B cell (primary cell): Measurements from ENCODE around the gene RNF183. TPM values are rescaled to one million over a fixed set of nuclear protein-coding genes. Genes with fewer than 3 reads are reported as not detected.

Experiments
- ATAC-seq: fragments of 200-7000 bp; cut with Tn5 transposase; one replicate; pipeline ENCODE4 v1.10.0; 2021; ENCODE audit warnings: low read depth, mild to moderate bottlenecking, moderate number of reproducible peaks, moderate library complexity
- CTCF ChIA-PET: fragments of 350-600 bp; sonication (Branson Sonifier 250); formaldehyde crosslinking; loops from one replicate; lab custom pipeline; 2021; ENCODE audit warnings: antibody characterized with exemption, inconsistent platforms; lab: Charles Lee
- POLR2A ChIA-PET: fragments of 350-600 bp; sonication (Branson Sonifier 250); formaldehyde crosslinking; loops from one replicate; lab custom pipeline; 2021; ENCODE audit warnings: antibody characterized with exemption; lab: Charles Lee
- DNase-seq: peaks from one replicate; pipeline ENCODE4 v3.0.0; 2013
- H2AFZ ChIP-seq: 2 replicates; pipeline ENCODE4 v1.6.1; 2012; ENCODE audit warnings: mild to moderate bottlenecking, low read depth, low read length; ENCODE audit not compliant: insufficient read depth, poor library complexity, severe bottlenecking
- H3K27ac ChIP-seq, 2 donors: 1 replicate in 1 of 2; 2 replicates in 1 of 2; pipeline ENCODE4 v1.5.1; 2012 to 2013; ENCODE audit warnings: low read length in 2 of 2, mild to moderate bottlenecking in 2 of 2, moderate library complexity in 1 of 2
- H3K27me3 ChIP-seq, 4 experiments: fragments of 200-600 bp in 1 of 4; sonication (generic) in 1 of 4; replicated peaks in 1 of 4; 1 replicate in 2 of 4; 2 replicates in 2 of 4; pipeline versions ENCODE4 v1.6.1 to v1.7.0; 2013 to 2016; ENCODE audit warnings: low read length in 3 of 4, mild to moderate bottlenecking in 2 of 4, mixed read lengths in 1 of 4, moderate library complexity in 1 of 4; ENCODE audit not compliant: insufficient read depth in 4 of 4, control insufficient read depth in 3 of 4; ENCODE audit errors: control extremely low read depth in 1 of 4
- H3K36me3 ChIP-seq, 2 experiments: replicated peaks in 1 of 2; 1 replicate in 1 of 2; 2 replicates in 1 of 2; pipeline versions ENCODE4 v1.6.1 to v1.7.1; 2013; ENCODE audit warnings: low read length in 1 of 2; ENCODE audit not compliant: insufficient read depth in 2 of 2, control insufficient read depth in 1 of 2; ENCODE audit errors: control extremely low read depth in 1 of 2, extremely low read depth in 1 of 2
- H3K4me1 ChIP-seq, 2 donors: fragments of 200-600 bp in 1 of 2; sonication (generic) in 1 of 2; 1 replicate in 1 of 2; 2 replicates in 1 of 2; pipeline versions ENCODE4 v1.5.1 to v1.6.1; 2013 to 2017; ENCODE audit warnings: low read length in 2 of 2; ENCODE audit not compliant: control insufficient read depth in 2 of 2, insufficient read depth in 2 of 2
- H3K4me2 ChIP-seq: replicated peaks from 2 replicates; pipeline ENCODE3; 2012; ENCODE audit warnings: mild to moderate bottlenecking, low read depth, low read length; ENCODE audit not compliant: poor library complexity, severe bottlenecking
- H3K4me3 ChIP-seq, 5 experiments: fragments of 200-600 bp in 1 of 5; sonication (generic) in 1 of 5; 1 replicate in 3 of 5; 2 replicates in 2 of 5; pipeline versions ENCODE4 v1.5.1 to v1.7.0; 2011 to 2016; ENCODE audit warnings: low read length in 4 of 5, mild to moderate bottlenecking in 4 of 5, low read depth in 2 of 5, control low read depth in 1 of 5, moderate library complexity in 1 of 5; ENCODE audit not compliant: insufficient read depth in 1 of 5; ENCODE audit errors: control extremely low read depth in 1 of 5, extremely low read depth in 1 of 5
- H3K79me2 ChIP-seq: fragments of 200-600 bp; sonication (generic); one replicate; pipeline ENCODE4 v1.6.0; 2016; ENCODE audit warnings: low read length; ENCODE audit not compliant: control insufficient read depth, insufficient read depth
- H3K9ac ChIP-seq: fragments of 200-600 bp; sonication (generic); 2 replicates; pipeline ENCODE4 v1.6.1; 2017; ENCODE audit warnings: mild to moderate bottlenecking, low read length, moderate library complexity
- H3K9me3 ChIP-seq, 3 donors: one replicate each; pipeline versions ENCODE4 v1.6.1 to v1.7.1; 2013; ENCODE audit warnings: low read length in 2 of 3; ENCODE audit not compliant: control insufficient read depth in 2 of 3, insufficient read depth in 1 of 3; ENCODE audit errors: control extremely low read depth in 1 of 3
- H4K20me1 ChIP-seq: 2 replicates; pipeline ENCODE4 v1.6.0; 2012; ENCODE audit warnings: mild to moderate bottlenecking, low read length; ENCODE audit not compliant: insufficient read depth, control insufficient read depth, poor library complexity, severe bottlenecking
- H3K27ac Mint-ChIP-seq: one replicate; pipeline ENCODE4 v1.8.0; 2021; ENCODE audit warnings: mixed read lengths
- H3K27me3 Mint-ChIP-seq: one replicate; pipeline ENCODE4 v1.8.0; 2021; ENCODE audit warnings: mixed read lengths
- H3K4me1 Mint-ChIP-seq: one replicate; pipeline ENCODE4 v1.8.0; 2021; ENCODE audit warnings: mixed read lengths
- H3K4me3 Mint-ChIP-seq: one replicate; pipeline ENCODE4 v1.8.0; 2021; ENCODE audit warnings: mixed read lengths
- H3K9me3 Mint-ChIP-seq: one replicate; pipeline ENCODE4 v1.8.0; 2022; ENCODE audit warnings: mixed read lengths; ENCODE audit not compliant: insufficient read depth
- EZH2 ChIP-seq: IDR thresholded peaks from 2 replicates; pipeline ENCODE4 v1.6.1; 2012; ENCODE audit warnings: borderline replicate concordance, low read depth, mild to moderate bottlenecking, moderate library complexity, low read length; ENCODE audit not compliant: insufficient read depth, poor library complexity, severe bottlenecking
- WGBS: methylation state at CpG from one replicate; pipeline ENCODE4 v1.1.5; 2013; ENCODE audit warnings: missing lambda C conversion rate; ENCODE audit not compliant: insufficient coverage; 5-methylcytosine and 5-hydroxymethylcytosine counted together
- intact Hi-C: fragments of 100-400 bp; cut with micrococcal nuclease; formaldehyde crosslinking; loops from one replicate; pipeline ENCODE4 v1.10.0; 2022
- polyA plus RNA-seq: library from polyadenylated mRNA; depleted of rRNA; stranded (reverse); fragments of >200 nt; gene quantifications from 2 replicates; pipeline ENCODE4 v1.2.3, GENCODE V29; 2012
- total RNA-seq, 2 donors: library from RNA; stranded (reverse); fragments of 120-200 nt in 1 of 2; gene quantifications; 1 replicate in 1 of 2; 2 replicates in 1 of 2; pipeline versions ENCODE4 v1.2.3 to v1.2.4, GENCODE V29; 2013 to 2022
- TF ChIP-seq, protein P1 (sequence below): fragments of 200-600 bp; IDR thresholded peaks from one replicate; pipeline ENCODE4 v1.8.0; 2022; ENCODE audit warnings: antibody characterized with exemption, mild to moderate bottlenecking

The RNF183 gene
- total and polyA plus RNA-seq, 2 donors (not counting 1 experiment from before 2014, with no cell fraction given): 0.04 TPM; not detected in 1

GRCh38 chr9:113306566-113306965, 3.4 kb upstream of the RNF183 start:
- Mint-ChIP-seq H3K9me3 (no peaks in the 10 kb centered on the region), H3K4me3 (no peak overlapping the region), H3K4me1 (no peaks in the 10 kb centered on the region), H3K27me3 (peaks cover 17% of the 10 kb centered on the region), H3K27ac (no peak overlapping the region)
- DNase-seq (no peak), ATAC-seq (no peak)
- Histone ChIP-seq H3K9me3 (no peaks in the 10 kb centered on the region), H3K4me2 (no peak overlapping the region), H3K79me2 (no peaks in the 10 kb centered on the region), H3K27ac (no peak overlapping the region), H3K9ac (no peak overlapping the region), H4K20me1 (no peaks in the 10 kb centered on the region), H3K27me3 (no peaks in the 10 kb centered on the region), H3K4me3 (no peak overlapping the region), H2AFZ (no peak overlapping the region), H3K4me1 (no peaks in the 10 kb centered on the region), H3K36me3 (no peaks in the 10 kb centered on the region)
- no peak for TF ChIP-seq EZH2
- TF ChIP-seq, protein P1, sequence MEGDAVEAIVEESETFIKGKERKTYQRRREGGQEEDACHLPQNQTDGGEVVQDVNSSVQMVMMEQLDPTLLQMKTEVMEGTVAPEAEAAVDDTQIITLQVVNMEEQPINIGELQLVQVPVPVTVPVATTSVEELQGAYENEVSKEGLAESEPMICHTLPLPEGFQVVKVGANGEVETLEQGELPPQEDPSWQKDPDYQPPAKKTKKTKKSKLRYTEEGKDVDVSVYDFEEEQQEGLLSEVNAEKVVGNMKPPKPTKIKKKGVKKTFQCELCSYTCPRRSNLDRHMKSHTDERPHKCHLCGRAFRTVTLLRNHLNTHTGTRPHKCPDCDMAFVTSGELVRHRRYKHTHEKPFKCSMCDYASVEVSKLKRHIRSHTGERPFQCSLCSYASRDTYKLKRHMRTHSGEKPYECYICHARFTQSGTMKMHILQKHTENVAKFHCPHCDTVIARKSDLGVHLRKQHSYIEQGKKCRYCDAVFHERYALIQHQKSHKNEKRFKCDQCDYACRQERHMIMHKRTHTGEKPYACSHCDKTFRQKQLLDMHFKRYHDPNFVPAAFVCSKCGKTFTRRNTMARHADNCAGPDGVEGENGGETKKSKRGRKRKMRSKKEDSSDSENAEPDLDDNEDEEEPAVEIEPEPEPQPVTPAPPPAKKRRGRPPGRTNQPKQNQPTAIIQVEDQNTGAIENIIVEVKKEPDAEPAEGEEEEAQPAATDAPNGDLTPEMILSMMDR: no peak
- CTCF ChIA-PET: no interaction called here
- intact Hi-C loops: no loop called here
- no CpG with 5 or more reads among the region's 1 CpG for WGBS
- POLR2A ChIA-PET: no interaction called here

- Mint-ChIP-seq H3K27me3 (peaks cover 31% of the 10 kb centered on the region), H3K9me3 (no peaks in the 10 kb centered on the region), H3K4me3 (no peak overlapping the region), H3K27ac (no peak overlapping the region), H3K4me1 (no peaks in the 10 kb centered on the region)
- no peaks in the 10 kb centered on the region for H4K20me1 ChIP-seq
- ATAC-seq (no peak), DNase-seq (no peak)
- no peaks in the 10 kb centered on the region for H3K9me3 ChIP-seq
- intact Hi-C loops: no loop called here
- H3K36me3 ChIP-seq: no peaks in the 10 kb centered on the region
- ChIA-PET POLR2A (no interaction called here), CTCF (no interaction called here)
- no peak overlapping the region for H3K4me3 ChIP-seq
- H2AFZ ChIP-seq: no peak overlapping the region
- H3K4me1 ChIP-seq: no peaks in the 10 kb centered on the region
- H3K9ac ChIP-seq: no peak overlapping the region
- no peaks in the 10 kb centered on the region for H3K79me2 ChIP-seq
- H3K4me2 ChIP-seq: no peak overlapping the region
- TF ChIP-seq EZH2: no peak
- TF ChIP-seq, protein P1: no peak
- no peak overlapping the region for H3K27ac ChIP-seq
- H3K27me3 ChIP-seq: peaks cover 0 to 5% (median 0%) of the 10 kb centered on the region in 4 experiments
- 89% methylated on average over 2 of the region's 8 CpGs for WGBS
Observed at GRCh38 chr9:113301548-113301947, 1.6 kb downstream of the RNF183 start.
